HG03108 (cell line): ENCODE data around the gene ZNF490.
A peak's percentile ranks its signal among the peaks of the same experiment; 100 is the strongest.
"Not testable (repeated sequence)": the region's sequence is repeated elsewhere in the genome, so short reads cannot be mapped to it uniquely, and the experiment has no call there.

Experiments used
- ATAC-seq: cut with Tn5 transposase; IDR thresholded peaks from one replicate; pipeline ENCODE4 v1.9.1; 2021; ENCODE audit warnings: moderate library complexity; ENCODE audit not compliant: unreplicated experiment

ZNF490 gene

DNA sequence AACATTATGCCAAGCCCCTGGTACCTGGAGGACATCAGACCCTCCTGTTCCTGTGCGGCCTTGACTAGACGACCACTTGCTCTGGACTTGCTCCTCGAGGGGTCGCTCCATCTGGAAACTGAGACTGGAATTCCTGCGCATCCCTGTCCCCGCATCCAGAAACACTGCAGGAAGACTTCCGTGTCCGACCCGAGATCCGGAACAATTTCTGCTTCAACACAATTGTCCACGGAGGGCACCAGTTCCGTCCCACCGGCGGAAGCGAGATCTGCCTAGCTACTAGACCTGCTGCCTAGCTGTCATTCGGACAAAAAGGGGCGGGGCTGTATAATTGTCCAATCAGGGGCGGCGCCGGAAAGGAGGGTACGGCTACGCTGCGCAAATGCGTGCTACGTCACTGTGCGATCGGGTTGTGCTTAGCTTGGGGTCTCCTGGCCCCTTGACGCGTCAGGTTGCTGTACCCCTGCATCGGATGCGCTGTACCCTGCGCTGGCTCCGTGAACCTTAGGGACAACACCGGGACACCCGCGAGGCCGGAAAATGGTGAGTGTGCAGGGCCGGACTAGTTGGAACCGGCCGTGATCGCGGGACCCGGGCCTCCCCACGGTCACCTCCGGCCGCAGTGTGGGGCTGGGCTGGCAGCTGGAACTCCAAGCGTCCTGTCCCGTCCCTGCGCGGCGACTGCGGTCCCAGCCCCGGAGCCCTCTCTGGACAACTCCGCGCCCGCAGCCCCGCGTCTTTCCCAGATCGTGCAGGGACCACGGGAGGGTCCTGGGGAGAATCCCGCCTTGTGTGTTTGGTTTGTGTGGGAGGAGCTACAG, at the start of gene ZNF490, which contains the start of gene ZNF791:
ZNF490 (minus strand) TSS at position 274 of the 821 bp plus-strand sequence; CDS start at position 141, 133 bp downstream.
ZNF791 (plus strand) TSS at position 381 of the 821 bp plus-strand sequence; CDS start at position 541, 160 bp downstream.
- peak; percentile 70 for ATAC-seq

- no peak for ATAC-seq
These were observed 47.4 kb upstream of the ZNF490 start for GRCh38 chr19:12657966-12658365.

DNA sequence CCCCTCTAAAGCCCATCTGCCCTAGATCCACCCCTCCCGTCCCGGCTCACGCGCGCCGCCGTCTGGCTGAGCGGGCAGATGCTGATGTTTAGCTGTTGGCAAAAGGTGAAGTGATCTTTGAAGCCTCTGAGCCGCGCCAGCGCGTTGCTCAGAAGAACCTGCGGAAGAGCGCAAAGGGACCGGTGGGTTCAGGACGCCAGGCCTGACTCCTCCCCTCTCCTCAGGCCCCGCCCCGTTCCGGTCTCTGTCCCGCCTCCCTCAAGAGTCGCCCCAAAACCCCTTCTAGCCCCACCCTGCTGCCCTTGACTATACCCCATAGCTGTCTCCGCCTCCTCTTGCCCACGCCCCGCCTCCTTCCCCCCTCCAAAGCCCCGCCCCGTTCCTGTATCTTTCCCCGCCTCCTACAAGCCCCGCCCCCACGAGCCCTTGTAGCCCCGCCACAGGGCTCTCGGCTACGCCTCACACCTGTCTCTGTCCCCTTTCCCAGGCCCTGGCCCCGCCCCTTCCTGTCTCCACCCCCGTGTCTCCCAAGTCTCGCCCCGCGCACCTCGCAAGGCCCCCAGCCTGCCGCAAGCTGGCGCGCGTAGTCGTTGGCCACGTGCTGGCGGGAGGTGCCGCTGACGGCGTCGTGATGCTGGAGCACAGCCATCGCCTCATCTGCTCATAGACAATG, 46.4 kb upstream of the ZNF490 start:
- no peak for ATAC-seq

- ATAC-seq, result no peak
These were observed 44.9 kb upstream of the ZNF490 start for GRCh38 chr19:12655546-12655945.

DNA sequence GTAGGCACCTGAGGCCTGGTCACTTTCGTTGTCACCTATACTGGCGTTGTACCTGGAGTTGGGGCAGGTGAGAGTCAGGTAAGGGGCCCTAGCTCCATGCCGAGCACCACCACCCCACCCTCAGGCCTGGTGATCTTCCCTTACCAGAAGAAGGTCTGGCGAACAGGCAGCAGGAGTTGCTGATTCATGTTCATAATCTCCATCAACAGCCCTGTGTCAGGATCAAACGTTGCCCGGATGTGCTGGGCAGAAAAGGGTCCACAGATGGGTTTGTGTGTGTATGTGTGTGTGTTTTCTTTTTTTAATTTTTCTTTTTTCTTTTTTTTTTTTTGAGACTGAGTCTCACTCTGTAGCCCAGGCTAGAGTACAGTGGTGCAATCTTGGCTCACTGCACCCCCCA, 41.6 kb upstream of the ZNF490 start:
- no peak for ATAC-seq

GRCh38 chr19:12649941-12650340, 39.3 kb upstream of the ZNF490 start:
- no peak for ATAC-seq

DNA sequence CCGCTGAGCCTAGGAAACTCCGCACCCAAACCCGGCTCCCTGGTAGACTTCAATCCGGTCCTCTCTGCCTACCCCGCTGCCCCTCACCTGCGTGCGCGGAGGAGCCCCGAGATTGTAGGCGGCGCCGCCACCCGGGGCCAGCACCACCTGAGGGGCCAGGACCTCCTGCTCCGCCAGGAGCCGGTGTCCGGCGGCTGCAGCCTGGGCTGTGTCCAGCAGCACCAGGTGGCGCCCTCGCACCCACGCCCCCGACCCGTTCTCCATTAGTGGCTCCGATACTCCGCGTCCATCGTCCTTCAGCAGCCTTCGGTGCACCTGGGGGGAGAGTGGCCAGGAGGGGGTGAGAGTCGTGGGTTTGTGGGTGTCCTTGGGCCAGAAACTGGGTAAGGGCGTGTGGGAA, 37.5 kb upstream of the ZNF490 start:
- no peak for ATAC-seq

GRCh38 chr19:12647490-12648071, 37.0 kb upstream of the ZNF490 start:
- ATAC-seq, result no peak

GRCh38 chr19:12647047-12647446, 36.4 kb upstream of the ZNF490 start:
- ATAC-seq, result no peak

GRCh38 chr19:12646551-12646950, 35.9 kb upstream of the ZNF490 start:
- no peak for ATAC-seq

GRCh38 chr19:12643716-12644115, 33.1 kb upstream of the ZNF490 start:
- not testable (repeated sequence) for ATAC-seq

GRCh38 chr19:12642506-12642905, 31.9 kb upstream of the ZNF490 start:
- no peak for ATAC-seq

- ATAC-seq, result no peak
These were observed 30.8 kb upstream of the ZNF490 start for GRCh38 chr19:12641456-12641855.

DNA sequence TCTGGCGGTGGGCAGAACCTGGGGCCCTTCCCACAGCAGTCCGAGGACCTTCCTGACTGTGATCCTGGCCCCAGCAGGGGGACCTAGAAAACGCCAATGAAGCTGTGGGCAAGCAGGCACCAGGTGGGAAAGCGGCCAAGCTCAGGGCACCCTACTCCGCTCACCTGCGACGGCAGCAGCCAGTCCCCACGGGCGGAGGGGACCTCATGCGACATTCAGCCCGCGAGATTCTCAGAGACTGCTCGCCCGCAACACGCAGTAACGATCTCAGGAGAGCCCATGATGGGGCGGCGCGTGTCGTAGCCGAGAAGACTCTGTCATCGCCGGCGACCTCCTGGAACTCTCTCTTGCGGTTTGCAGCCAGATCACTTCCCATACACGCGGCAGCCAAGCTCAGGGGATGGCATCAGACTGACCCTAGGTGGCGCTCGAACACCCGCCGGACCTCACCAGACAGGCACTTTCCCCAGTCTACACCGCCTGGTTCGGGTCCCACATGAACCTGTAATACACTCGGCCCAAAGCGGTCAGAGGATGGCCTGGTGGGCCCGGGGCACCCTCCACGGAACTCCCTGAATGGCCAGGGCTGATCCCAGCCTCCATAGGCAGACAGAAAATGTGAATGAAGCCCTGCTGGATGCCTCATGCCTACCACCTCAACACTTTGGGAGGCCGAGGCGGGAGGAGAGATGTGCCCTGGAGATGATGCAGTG, 29.4 kb upstream of the ZNF490 start:
- ATAC-seq, result peak; percentile 70

GRCh38 chr19:12638611-12639182, 28.1 kb upstream of the ZNF490 start:
- ATAC-seq, result no peak

DNA sequence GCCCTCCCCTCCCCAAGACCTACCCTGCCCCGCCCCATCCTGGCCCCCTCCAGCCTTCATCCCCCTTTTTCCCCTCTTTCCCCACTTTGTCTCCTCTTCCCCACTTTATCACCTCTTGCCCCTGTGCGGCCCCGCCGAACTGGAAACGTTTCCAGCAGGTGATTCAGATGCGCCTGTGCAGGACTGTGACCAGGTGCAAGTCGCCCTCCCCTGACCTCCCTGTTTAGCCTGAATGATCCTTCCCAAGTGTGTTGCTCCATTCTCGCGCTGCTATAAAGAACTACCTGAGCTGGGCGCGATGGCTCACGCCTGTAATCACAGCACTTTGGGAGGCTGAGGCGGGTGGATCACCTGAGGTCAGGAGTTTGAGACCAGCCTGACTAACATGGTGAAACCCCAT, 26.0 kb upstream of the ZNF490 start:
- ATAC-seq, result no peak

GRCh38 chr19:12629215-12629614, 18.6 kb upstream of the ZNF490 start:
- ATAC-seq, result no peak

GRCh38 chr19:12628040-12629022, 17.7 kb upstream of the ZNF490 start:
- ATAC-seq, result no peak

- ATAC-seq, result no peak
These were observed 16.3 kb upstream of the ZNF490 start for GRCh38 chr19:12626958-12627357.
